NCI-H446 (cell line): ENCODE results near the gene MRGPRE.

Experiments
- DNase-seq, 2 experiments: peaks; one replicate each; lab custom pipeline; 2025; lab: John Stamatoyannopoulos, UW

MRGPRE gene

GRCh38 chr11:3196161-3197043 is 35.8 kb downstream of the MRGPRE start:
- peak in 1 of 2 experiments; percentile 11 for DNase-seq

DNA sequence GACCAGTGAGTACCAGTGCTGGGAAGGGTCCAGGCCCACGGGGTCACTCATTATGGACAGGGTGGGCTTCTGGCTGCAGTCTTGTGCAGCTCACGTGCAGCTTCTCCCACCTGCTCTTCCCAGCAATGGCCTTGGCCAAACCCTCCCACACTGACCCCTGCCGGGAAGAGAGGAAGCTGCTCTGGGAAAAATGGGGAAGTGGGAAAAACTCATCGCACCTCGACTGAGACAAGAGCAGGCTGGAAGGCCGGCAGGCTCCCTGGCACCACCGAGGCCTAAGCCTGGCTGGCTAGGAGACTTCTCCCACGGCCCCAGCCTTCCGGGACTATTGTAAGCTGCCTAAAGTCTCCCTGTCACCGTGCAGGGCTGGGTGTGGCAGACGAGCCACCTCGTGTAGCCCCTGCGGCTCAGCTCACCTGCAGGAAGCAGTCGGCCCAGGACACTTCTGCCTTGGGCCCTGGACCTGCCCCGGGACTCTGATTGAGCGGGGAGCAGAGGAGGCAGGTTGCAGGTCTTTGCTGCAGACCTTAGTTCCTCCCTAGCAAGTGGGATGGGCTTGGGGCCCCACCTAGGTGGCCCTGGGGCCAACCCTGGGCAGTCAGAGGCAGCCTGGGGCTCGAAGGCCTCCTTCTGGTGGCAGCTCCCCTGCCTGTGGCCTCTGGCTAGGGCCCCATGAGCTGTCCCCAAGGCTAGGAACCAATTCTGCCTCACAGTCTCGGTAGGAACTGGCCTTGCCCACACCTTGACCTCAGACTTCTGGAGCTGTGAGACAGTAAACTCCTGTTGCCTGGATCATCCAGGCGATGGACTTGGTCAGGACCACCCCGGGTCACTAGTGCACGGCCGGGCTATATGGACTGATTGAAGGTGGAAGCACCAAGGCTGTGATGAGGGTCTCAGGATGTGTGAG is 36.7 kb downstream of the MRGPRE start:
- DNase-seq: no peak

DNA sequence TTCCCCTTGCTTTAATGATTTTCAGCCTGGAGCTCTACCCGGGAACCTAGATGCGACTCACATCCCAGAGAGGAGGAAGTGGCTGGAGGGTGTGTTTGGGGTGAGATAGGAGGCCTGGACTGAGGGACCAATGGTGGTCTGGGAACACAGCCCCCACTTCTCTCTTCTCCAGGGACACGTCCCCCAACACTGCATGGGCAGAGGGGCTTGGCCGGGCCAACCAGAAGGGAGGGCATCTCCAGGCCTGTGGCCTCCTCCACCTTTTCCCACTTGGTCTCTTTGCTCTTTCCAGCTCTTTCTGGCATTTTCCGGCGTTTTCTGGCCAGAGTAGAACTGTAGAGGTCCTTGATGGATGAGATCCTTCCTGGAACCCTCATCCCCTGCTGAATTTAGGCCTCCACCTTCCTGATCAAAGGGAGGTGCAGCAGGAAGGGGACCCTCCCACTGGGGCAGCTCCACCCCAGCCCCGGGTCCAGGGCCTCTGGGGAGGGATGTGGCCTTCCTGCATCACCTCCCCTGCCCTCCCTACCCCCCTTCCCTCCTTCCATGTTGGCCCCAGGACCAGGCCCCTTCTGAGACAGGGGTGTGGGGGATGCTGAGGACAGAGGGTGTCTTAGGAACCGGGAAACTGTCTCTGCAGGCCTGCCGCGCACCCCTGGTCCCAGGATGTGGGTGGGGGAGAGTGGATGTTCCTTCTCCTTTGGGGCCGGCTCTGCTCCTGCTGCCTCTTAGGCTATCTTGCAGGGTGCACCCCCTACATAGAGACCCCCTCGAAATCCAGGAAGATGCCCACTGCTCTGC is 38.0 kb downstream of the MRGPRE start:
- DNase-seq: no peak

DNA sequence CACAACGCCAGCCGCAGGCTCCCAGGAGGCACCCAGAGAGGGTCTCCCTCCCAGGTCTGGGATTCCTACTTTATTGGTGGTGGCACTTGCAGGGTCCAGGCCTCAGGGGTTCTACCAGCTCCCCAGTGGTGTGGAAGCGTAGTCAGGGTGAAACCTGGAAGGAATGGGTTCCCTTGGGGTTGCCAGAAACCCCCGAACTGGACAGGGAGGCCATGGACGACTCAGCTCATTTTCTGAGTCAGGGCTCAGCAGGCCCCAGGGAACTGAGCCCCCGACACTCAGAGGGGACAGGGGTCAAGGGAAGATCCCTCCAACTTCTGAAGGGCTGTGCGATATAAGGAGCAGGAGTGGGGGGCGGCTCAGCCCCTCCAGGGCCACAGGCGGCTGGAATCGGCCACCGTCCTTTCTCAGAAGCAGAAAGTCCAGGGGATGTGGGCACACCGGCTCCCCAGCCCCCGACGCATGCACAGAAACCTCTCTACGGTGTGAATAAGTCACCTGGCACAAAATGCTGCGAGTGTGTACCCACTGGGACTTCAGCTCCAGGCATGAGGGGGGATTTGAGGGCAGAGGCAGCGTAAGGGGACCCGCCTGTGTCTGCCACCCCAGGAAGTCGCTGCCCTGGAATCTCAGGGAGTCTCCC is 38.7 kb downstream of the MRGPRE start:
- DNase-seq: no peak

- DNase-seq: no peak
Measured at GRCh38 chr11:3192511-3193372, 39.5 kb downstream of the MRGPRE start.

DNA sequence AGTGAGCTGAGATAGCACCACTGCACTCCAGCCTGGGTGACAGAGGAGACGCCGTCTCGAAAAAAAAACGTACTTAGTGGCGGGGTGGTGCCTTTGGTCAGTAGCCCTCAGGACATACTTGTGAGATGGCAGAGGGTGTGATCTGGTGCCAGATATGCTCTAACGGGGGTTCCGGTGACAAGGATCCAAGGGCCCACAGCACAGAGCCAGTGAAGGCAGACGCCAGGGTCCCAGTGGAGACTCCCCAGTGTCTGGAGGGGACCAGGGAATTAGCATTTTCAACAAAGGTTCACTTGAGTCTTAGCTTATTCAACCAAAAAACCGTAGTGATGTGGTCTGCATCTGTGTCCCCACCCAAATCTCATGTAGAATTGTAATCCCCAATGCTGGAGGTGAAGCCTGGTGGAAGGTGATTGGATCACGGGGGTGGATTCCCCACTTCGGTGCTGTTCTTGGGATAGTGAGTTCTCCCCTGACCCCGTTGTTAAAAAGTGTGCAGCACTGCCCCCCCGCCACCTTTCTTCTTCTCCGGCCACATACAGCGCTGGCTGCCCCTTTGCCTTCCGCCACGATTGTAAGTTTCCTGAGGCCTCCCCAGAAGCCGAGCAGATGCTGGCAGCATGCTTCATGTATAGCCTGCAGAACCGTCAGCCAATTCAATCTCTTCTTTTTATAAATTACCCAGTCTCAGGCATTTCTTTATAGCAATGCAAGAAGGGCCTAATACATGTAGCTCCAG is 40.5 kb downstream of the MRGPRE start:
- DNase-seq: no peak

DNA sequence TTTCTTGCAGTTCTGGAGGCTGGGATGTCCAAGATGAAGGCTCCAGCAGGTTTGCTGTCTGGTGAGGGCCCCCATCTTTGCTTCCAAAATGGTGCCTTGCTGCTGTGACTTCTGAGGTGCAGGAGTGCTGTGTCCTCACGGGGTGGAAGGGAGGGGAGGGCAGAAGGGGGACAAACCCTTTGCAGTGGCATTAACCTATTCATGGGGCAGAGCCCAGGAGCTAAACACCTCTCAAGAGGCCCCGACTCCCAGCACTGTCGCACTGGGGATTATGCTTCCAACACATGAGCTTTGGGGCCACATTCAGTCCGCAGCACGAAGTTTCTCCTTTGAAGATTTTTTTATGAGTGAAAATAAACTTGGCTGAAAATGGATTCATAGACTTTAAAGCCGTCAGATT is 41.6 kb downstream of the MRGPRE start:
- DNase-seq: no peak

- DNase-seq: no peak
Measured at GRCh38 chr11:3189886-3190583, 42.2 kb downstream of the MRGPRE start.

DNA sequence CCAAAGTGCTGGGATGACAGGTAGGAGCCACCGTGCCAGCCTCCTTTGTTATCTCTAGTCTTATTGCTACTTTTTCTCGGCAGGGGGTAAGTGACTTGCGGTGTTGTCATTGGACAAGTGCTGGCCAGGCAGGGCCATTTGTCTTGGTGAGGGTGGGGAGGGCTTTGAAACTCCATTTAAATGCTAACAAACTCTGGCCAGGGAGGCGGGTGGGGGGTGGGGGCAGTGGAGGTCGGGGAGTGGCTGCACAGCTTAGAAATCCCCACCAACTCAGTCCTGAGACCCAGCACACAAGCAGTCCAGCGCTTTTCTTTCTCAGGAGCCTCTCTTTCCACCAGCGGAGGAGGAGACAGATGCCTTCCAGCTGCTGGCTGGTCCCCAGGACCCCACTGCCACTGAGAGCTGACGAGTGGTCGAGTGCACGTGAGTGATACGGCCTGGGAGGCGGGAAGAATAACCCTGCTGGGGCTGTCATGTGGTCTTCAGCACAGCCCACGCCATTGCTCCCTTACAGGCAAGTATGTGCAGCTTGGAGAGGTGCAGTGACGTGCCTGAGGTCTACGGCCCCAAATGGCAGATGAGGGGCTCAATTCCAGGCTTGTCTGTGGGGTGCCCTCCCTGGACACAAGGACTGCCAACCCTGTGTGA is 42.9 kb downstream of the MRGPRE start:
- DNase-seq: no peak

- DNase-seq: no peak
Measured at GRCh38 chr11:3188496-3189195, 43.6 kb downstream of the MRGPRE start.

DNA sequence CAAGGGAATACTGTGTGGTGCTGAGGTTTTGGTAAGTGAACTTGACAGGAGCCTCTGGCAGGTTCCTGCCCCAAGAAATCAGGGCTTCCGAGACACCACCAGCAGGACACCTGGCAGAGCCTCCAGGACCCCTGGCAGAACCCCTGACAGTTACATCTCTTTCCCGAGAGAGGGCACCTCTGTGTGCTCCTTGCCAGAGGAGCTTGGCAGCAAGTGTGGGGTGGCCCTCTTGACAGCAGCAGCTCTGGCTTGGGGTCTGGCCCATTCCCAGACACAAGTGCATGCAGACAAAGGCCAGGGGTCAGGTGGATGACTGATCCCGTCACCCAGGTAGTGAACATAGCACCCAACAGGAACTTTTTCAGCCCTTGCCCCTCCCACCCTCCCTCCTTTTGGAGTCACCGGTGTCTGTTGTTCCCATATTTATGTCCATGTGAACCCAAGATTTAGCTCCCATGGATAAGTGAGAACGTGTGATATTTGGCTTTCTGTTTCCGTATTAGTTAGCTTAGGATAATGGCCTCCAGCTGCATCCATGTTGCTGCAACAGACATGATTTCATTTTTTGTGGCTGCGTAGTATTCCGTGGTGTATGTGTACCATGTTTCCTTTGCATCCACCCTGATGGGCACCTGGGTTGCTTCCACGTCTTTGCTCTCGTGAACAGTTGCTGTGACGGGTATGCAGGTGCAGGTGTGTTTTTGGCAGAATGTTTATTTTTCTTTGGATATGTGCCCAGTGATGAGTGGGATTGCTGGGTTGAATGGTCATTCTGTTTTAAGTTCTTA is 45.9 kb downstream of the MRGPRE start:
- DNase-seq: no peak

GRCh38 chr11:3184732-3185347 is 47.4 kb downstream of the MRGPRE start:
- DNase-seq: no peak

- no peak for DNase-seq
Measured at GRCh38 chr11:3183523-3183922, 48.7 kb downstream of the MRGPRE start.

DNA sequence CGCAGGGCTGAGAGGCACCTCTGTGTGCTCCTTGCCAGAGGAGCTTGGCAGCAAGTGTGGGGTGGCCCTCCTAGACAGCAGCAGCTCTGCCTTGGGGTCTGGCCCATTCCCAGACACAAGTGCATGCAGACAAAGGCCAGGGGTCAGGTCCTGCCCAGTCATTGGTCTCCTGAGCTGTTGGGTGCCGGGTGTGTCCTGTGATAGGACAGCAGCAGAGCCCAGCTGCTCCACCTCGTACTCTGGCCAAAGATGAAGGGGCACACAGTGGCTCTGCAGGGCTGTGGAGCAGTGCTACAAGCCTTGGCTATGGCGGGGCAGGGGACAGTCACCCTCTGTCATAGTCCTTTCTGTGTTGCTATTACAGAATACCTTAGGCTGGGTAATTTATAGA is 49.8 kb downstream of the MRGPRE start:
- no peak for DNase-seq

DNA sequence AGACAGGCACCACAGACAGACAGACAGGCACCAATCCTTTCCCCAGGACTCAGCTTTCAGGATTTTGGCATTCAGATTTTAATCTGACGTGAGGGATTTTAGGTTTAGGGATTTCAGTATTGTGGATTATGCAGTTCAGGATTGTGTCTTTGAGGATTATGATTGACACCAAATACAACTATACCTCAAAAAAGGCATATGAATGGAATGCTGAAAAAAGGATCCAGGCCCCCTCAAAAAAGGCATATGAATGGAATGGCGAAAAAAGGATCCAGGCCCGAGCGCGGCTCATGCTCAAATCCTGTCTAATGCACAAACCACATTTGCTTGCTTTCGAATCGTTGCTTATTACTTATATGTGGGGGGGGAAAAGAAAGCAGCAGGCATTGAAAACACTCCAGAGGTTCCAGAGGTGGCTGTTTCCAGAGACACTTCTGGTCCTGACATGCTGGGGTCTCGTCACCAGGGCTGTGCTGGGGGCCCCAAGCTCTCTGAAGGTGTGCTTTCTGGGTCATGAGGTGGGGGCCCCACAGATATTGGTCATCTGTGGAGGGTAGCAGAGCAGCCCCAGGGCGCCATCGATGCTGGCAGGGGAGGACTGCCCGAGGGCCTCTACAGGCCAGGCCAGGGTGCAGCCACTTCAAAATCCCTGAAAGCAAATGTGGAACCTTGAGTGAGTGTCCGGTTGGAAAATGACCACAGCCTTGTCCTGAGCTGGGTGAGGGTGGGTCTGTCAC is 50.3 kb downstream of the MRGPRE start:
- no peak for DNase-seq

DNA sequence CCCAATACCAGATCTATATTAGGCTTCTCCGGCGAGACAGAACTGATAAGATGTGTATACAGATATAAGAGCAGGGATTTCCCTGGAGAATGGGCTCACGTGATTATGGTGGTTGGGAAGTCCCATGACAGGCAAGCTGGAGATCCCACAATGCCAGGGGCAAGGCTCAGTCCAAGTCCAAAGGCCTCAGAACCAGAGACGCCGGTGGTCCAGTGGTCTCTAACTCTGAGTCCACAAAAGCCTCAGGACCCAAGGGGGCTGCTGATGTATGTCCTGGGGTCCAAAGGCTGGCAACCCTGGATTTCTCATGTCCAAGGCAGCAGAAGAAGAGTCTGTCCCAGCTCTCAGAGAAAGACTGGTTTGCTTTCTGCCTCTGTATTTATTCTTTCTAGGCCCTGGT is 51.3 kb downstream of the MRGPRE start:
- DNase-seq: no peak
